GM21526 (cell line): ENCODE results near the gene JUNB.
"Not testable (repeated sequence)": the region's sequence is repeated elsewhere in the genome, so short reads cannot be mapped to it uniquely, and the experiment has no call there.

Source experiments
- ATAC-seq: cut with Tn5 transposase; IDR thresholded peaks from one replicate; pipeline ENCODE4 v1.9.1; 2021; ENCODE audit warnings: moderate library complexity; ENCODE audit not compliant: unreplicated experiment, low FRiP score

Gene JUNB

GRCh38 chr19:12788682-12789097 is 2.6 kb upstream of the JUNB start:
- no peak for ATAC-seq

GRCh38 chr19:12789098-12789903 is 2.0 kb upstream of the JUNB start:
- ATAC-seq: peak; percentile 0

GRCh38 chr19:12789904-12790619 is 1.2 kb upstream of the JUNB start:
- peak; percentile 28 for ATAC-seq

GRCh38 chr19:12790628-12791344 is 500 bp upstream of the JUNB start:
- no peak for ATAC-seq

GRCh38 chr19:12792051-12792852 is 966 bp downstream of the JUNB start:
- ATAC-seq: no peak

GRCh38 chr19:12792853-12793289 is 1.6 kb downstream of the JUNB start:
- no peak for ATAC-seq

- ATAC-seq: no peak
Measured at GRCh38 chr19:12793290-12794195, 2.3 kb downstream of the JUNB start.

GRCh38 chr19:12794196-12794941 is 3.1 kb downstream of the JUNB start:
- ATAC-seq: no peak

- no peak for ATAC-seq
Measured at GRCh38 chr19:12794971-12795381, 3.7 kb downstream of the JUNB start.

- no peak for ATAC-seq
Measured at GRCh38 chr19:12796146-12797071, 5.1 kb downstream of the JUNB start.

- ATAC-seq: no peak
Measured at GRCh38 chr19:12797141-12797587, 5.9 kb downstream of the JUNB start.

- not testable (repeated sequence) for ATAC-seq
Measured at GRCh38 chr19:12797607-12798006, 6.3 kb downstream of the JUNB start.

- no peak for ATAC-seq
Measured at GRCh38 chr19:12799742-12800465, 8.6 kb downstream of the JUNB start.

- ATAC-seq: no peak
Measured at GRCh38 chr19:12800466-12800770, 9.1 kb downstream of the JUNB start.

- no peak for ATAC-seq
Measured at GRCh38 chr19:12800923-12801465, 9.7 kb downstream of the JUNB start.

- ATAC-seq: no peak
Measured at GRCh38 chr19:12801466-12802266, 10.4 kb downstream of the JUNB start, which contains the start of the genes PRDX2 and THSD8. TSS of gene PRDX2 (minus strand) at chr19:12801800. CDS start at chr19:12801261, 539 bp downstream. TSS of gene THSD8 (plus strand) at chr19:12802069. CDS start at chr19:12802072, 3 bp downstream.
